Keratinocyte (primary cell): Measurements from ENCODE around the gene PRR23E.

ENCODE experiments used
- EZH2 ChIP-seq: IDR thresholded peaks from one replicate; pipeline ENCODE4 v1.6.1; 2012; ENCODE audit warnings: inconsistent platforms, mild to moderate bottlenecking, low read length, moderate library complexity
- TF ChIP-seq, protein P1 (sequence below), 3 experiments: IDR thresholded peaks in 1 of 3; conservative IDR thresholded peaks in 1 of 3; optimal IDR thresholded peaks in 1 of 3; 2 replicates in 2 of 3; 3 replicates in 1 of 3; pipeline versions ENCODE3 to v1.5.1; 2011; ENCODE audit warnings: low read length in 3 of 3, mild to moderate bottlenecking in 3 of 3, moderate library complexity in 2 of 3, control low read depth in 1 of 3, inconsistent platforms in 1 of 3; ENCODE audit not compliant: insufficient read depth in 2 of 3; ENCODE audit errors: extremely low read depth in 1 of 3

DNA sequence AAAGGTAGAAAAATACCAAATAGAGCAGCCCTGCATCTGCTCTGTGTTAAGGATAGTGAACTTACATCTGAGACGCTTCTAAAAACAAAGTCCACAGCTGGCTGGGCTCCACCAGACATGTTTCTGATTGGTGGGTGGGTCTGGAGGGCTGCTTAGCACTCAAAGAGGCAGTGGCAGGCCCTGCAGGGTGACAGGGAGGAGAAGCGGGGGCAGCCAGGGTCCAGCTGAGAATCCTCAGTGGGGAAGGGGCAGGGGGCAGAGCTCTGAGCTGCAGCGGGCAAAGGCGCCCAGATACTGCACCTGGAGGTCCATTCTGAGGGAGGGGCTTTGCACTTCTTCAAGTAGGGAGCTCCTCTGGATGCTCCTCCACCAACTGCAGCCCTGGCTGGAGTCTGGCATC is 28.1 kb downstream of the PRR23E start:
- TF ChIP-seq, protein P1, sequence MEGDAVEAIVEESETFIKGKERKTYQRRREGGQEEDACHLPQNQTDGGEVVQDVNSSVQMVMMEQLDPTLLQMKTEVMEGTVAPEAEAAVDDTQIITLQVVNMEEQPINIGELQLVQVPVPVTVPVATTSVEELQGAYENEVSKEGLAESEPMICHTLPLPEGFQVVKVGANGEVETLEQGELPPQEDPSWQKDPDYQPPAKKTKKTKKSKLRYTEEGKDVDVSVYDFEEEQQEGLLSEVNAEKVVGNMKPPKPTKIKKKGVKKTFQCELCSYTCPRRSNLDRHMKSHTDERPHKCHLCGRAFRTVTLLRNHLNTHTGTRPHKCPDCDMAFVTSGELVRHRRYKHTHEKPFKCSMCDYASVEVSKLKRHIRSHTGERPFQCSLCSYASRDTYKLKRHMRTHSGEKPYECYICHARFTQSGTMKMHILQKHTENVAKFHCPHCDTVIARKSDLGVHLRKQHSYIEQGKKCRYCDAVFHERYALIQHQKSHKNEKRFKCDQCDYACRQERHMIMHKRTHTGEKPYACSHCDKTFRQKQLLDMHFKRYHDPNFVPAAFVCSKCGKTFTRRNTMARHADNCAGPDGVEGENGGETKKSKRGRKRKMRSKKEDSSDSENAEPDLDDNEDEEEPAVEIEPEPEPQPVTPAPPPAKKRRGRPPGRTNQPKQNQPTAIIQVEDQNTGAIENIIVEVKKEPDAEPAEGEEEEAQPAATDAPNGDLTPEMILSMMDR (optimal IDR thresholded peaks at IDR 0.05 in 1 of 3, IDR thresholded peaks at IDR 0.05 in 1 of 3, conservative IDR thresholded peaks at IDR 0.05 in 1 of 3; ENCODE audit: extremely low read depth in 1 of 3, insufficient read depth in 2 of 3, low read length in 3 of 3), result no peak
- TF ChIP-seq EZH2, result no peak
